Type B pancreatic cell (in vitro differentiated cells): ENCODE results near the gene VSX1. TPM values are rescaled to one million over a fixed set of nuclear protein-coding genes. Genes with fewer than 3 reads are reported as not detected.

Experiments
- DNase-seq: peaks from one replicate; pipeline ENCODE4 v3.0.0; 2021; ENCODE audit warnings: mixed read lengths; ENCODE audit not compliant: unreplicated experiment; ENCODE audit errors: extremely low spot score
- H3K27ac Mint-ChIP-seq: 2 replicates; pipeline ENCODE4 v1.8.0; 2021; ENCODE audit warnings: mild to moderate bottlenecking, mixed read lengths
- H3K27me3 Mint-ChIP-seq: 2 replicates; pipeline ENCODE4 v1.8.0; 2021; ENCODE audit warnings: mixed read lengths
- H3K36me3 Mint-ChIP-seq: 2 replicates; pipeline ENCODE4 v1.8.0; 2021; ENCODE audit warnings: mixed read lengths
- H3K4me1 Mint-ChIP-seq: one replicate; pipeline ENCODE4 v1.8.0; 2021; ENCODE audit warnings: mixed read lengths; ENCODE audit not compliant: unreplicated experiment
- H3K4me3 Mint-ChIP-seq: 2 replicates; pipeline ENCODE4 v1.8.0; 2021; ENCODE audit warnings: mild to moderate bottlenecking, mixed read lengths
- H3K9me3 Mint-ChIP-seq: 2 replicates; pipeline ENCODE4 v1.8.0; 2021; ENCODE audit warnings: mixed read lengths
- CTCF ChIP-seq: fragments of 200-600 bp; sonication (generic); conservative IDR thresholded peaks from 2 replicates; pipeline ENCODE4 v1.5.0; 2021; ENCODE audit warnings: antibody characterized with exemption, mild to moderate bottlenecking
- total RNA-seq: library from RNA; stranded (reverse); gene quantifications from 2 replicates; pipeline ENCODE4 v1.2.1, GENCODE V29; 2021; ENCODE audit warnings: low replicate concordance

VSX1 gene
- total RNA-seq, 1 donor from 2014 or later: not detected

GRCh38 chr20:25046181-25046641 lies 35.7 kb downstream of the VSX1 start:
- Mint-ChIP-seq H3K27ac (no peak overlapping the region), H3K4me1 (peaks cover 25% of the 10 kb centered on the region), H3K9me3 (no peaks in the 10 kb centered on the region), H3K27me3 (peaks cover 4% of the 10 kb centered on the region), H3K36me3 (no peaks in the 10 kb centered on the region), H3K4me3 (no peak overlapping the region)
- TF ChIP-seq CTCF: no peak
- DNase-seq: no peak

- H3K27ac Mint-ChIP-seq: no peak overlapping the region
Measured at GRCh38 chr20:25045343-25045712, 36.6 kb downstream of the VSX1 start.

GRCh38 chr20:25044660-25045342 lies 37.1 kb downstream of the VSX1 start:
- DNase-seq: no peak
- H3K4me3 Mint-ChIP-seq: no peak overlapping the region
- peaks cover 23% of the 10 kb centered on the region for H3K4me1 Mint-ChIP-seq
- peaks cover 4% of the 10 kb centered on the region for H3K27me3 Mint-ChIP-seq
- H3K27ac Mint-ChIP-seq: no peak overlapping the region
- no peaks in the 10 kb centered on the region for H3K9me3 Mint-ChIP-seq
- no peaks in the 10 kb centered on the region for H3K36me3 Mint-ChIP-seq
- no peak for TF ChIP-seq CTCF

More at GRCh38 chr20:25045343-25045712, 36.6 kb downstream of the VSX1 start:
- no peak for DNase-seq
- Mint-ChIP-seq H3K36me3 (no peaks in the 10 kb centered on the region), H3K4me1 (peaks cover 25% of the 10 kb centered on the region), H3K9me3 (no peaks in the 10 kb centered on the region), H3K27me3 (peaks cover 4% of the 10 kb centered on the region), H3K4me3 (no peak overlapping the region)
- no peak for TF ChIP-seq CTCF

- H3K27ac Mint-ChIP-seq: no peak overlapping the region
- DNase-seq: no peak
- no peak overlapping the region for H3K4me3 Mint-ChIP-seq
- TF ChIP-seq CTCF: no peak
- no peaks in the 10 kb centered on the region for H3K36me3 Mint-ChIP-seq
- peaks cover 4% of the 10 kb centered on the region for H3K27me3 Mint-ChIP-seq
- H3K4me1 Mint-ChIP-seq: peaks cover 17% of the 10 kb centered on the region
- H3K9me3 Mint-ChIP-seq: no peaks in the 10 kb centered on the region
Measured at GRCh38 chr20:25044261-25044560, 37.7 kb downstream of the VSX1 start.

GRCh38 chr20:25043499-25044260 lies 38.3 kb downstream of the VSX1 start:
- H3K27me3 Mint-ChIP-seq: no peaks in the 10 kb centered on the region
- no peaks in the 10 kb centered on the region for H3K9me3 Mint-ChIP-seq
- no peaks in the 10 kb centered on the region for H3K36me3 Mint-ChIP-seq
- peaks cover 12% of the 10 kb centered on the region for H3K4me1 Mint-ChIP-seq
- no peak for DNase-seq
- H3K27ac Mint-ChIP-seq: no peak overlapping the region
- no peak for TF ChIP-seq CTCF
- H3K4me3 Mint-ChIP-seq: no peak overlapping the region
